Uterus (tissue), 4 donors: ENCODE measurements around the gene CD109. TPM values are rescaled to one million over a fixed set of nuclear protein-coding genes. Genes with fewer than 3 reads are reported as not detected.
"Not testable (repeated sequence)": the region's sequence is repeated elsewhere in the genome, so short reads cannot be mapped to it uniquely, and the experiment has no call there.

ENCODE experiments used
- DNase-seq, 2 donors: peaks; one replicate each; pipeline ENCODE4 v3.0.0-alpha.2; 2019 to 2020
- H3K27ac ChIP-seq, 2 donors: fragments of 200-600 bp; sonication (generic); 1 replicate in 1 of 2; 2 replicates in 1 of 2; pipeline ENCODE4 v1.5.1; 2016 to 2018
- H3K27me3 ChIP-seq, 2 donors: fragments of 200-600 bp; sonication (generic); one replicate each; pipeline ENCODE4 v1.5.1; 2018 to 2019; ENCODE audit warnings: control low read depth in 1 of 2
- H3K36me3 ChIP-seq, 2 donors: fragments of 200-600 bp; sonication (generic); one replicate each; pipeline ENCODE4 v1.5.1; 2019; ENCODE audit warnings: control low read depth in 1 of 2
- H3K4me1 ChIP-seq, 2 donors: fragments of 200-600 bp; sonication (generic); one replicate each; pipeline ENCODE4 v1.5.1; 2018 to 2019; ENCODE audit warnings: control low read depth in 1 of 2
- H3K4me3 ChIP-seq, 2 donors: fragments of 200-600 bp; sonication (generic); 1 replicate in 1 of 2; 2 replicates in 1 of 2; pipeline ENCODE4 v1.5.1; 2018 to 2019; ENCODE audit warnings: mild to moderate bottlenecking in 1 of 2
- H3K9me3 ChIP-seq, 2 donors: fragments of 200-600 bp; sonication (generic); one replicate each; pipeline ENCODE4 v1.5.1; 2019; ENCODE audit warnings: control low read depth in 1 of 2
- CTCF ChIP-seq, 4 experiments: fragments of 200-600 bp in 2 of 4; fragments of 450-650 bp in 2 of 4; sonication (generic) in 2 of 4; IDR thresholded peaks; one replicate each; pipeline ENCODE4 v1.5.1; 2016 to 2019; ENCODE audit warnings: antibody characterized with exemption in 4 of 4, mild to moderate bottlenecking in 2 of 4, moderate library complexity in 1 of 4
- POLR2A ChIP-seq, 2 donors: fragments of 450-650 bp; IDR thresholded peaks; one replicate each; pipeline ENCODE4 v1.6.1; 2016; ENCODE audit warnings: antibody characterized with exemption in 2 of 2, mild to moderate bottlenecking in 1 of 2, moderate library complexity in 1 of 2
- intact Hi-C: fragments of 100-400 bp; cut with DNase I; formaldehyde crosslinking; loops from one replicate; pipeline ENCODE4 v1.15.1; 2023; ENCODE audit warnings: low total_unique reads
- total RNA-seq, 4 donors: library from RNA; depleted of rRNA in 3 of 4; stranded (reverse); fragments of >200 nt in 3 of 4; gene quantifications; one replicate each; pipeline versions ENCODE4 v1.1.0 to v1.2.4, GENCODE V29; 2014 to 2023
- donor health status: DM: yes; HTN: yes; CAD: no.

Gene CD109
- total RNA-seq, 4 donors from 2014 or later, result 26.6 to 59.0 (median 36.8) TPM

- no peak for DNase-seq
- Histone ChIP-seq H3K27me3 (no peaks in the 10 kb centered on the region), H3K9me3 (no peaks in the 10 kb centered on the region), H3K36me3 (no peaks in the 10 kb centered on the region), H3K4me3 (no peak overlapping the region), H3K4me1 (no peaks in the 10 kb centered on the region), H3K27ac (no peak overlapping the region)
- TF ChIP-seq CTCF (IDR thresholded peaks at IDR 0.05) (no peak), POLR2A (IDR thresholded peaks at IDR 0.05) (no peak)
- intact Hi-C loops, result no loop called here
Measured at GRCh38 chr6:73719046-73719445, 23.0 kb downstream of the CD109 start.

GRCh38 chr6:73722318-73723060 lies 26.5 kb downstream of the CD109 start:
- Histone ChIP-seq H3K36me3 (no peaks in the 10 kb centered on the region), H3K4me3 (no peak overlapping the region), H3K4me1 (no peaks in the 10 kb centered on the region), H3K27ac (peak overlapping the region in 1 of 2 donors; percentile 35), H3K9me3 (no peaks in the 10 kb centered on the region), H3K27me3 (no peaks in the 10 kb centered on the region)
- TF ChIP-seq CTCF (IDR thresholded peaks at IDR 0.05) (no peak), POLR2A (IDR thresholded peaks at IDR 0.05) (no peak)
- intact Hi-C loops, result no loop called here
- DNase-seq, result no peak

DNA sequence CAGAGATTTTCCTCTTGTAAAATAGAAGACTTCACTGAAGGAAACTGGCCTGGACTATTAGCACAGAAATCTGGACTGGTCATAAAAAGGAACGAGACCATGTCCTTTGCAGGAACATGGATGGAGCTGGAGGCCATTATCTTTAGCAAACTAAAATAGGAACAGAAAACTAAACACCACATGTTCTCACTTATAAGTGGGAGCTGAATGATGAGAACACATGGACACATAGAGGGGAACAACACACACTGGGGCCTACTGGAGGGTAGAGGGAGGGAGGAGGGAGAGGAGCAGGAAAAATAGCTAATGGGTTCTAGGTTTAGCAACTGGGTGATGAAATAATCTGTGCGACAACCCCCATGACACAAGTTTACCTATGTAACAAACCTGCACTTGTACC lies 27.5 kb downstream of the CD109 start:
- intact Hi-C loops, H3K27ac ChIP-seq: not testable (repeated sequence)

DNA sequence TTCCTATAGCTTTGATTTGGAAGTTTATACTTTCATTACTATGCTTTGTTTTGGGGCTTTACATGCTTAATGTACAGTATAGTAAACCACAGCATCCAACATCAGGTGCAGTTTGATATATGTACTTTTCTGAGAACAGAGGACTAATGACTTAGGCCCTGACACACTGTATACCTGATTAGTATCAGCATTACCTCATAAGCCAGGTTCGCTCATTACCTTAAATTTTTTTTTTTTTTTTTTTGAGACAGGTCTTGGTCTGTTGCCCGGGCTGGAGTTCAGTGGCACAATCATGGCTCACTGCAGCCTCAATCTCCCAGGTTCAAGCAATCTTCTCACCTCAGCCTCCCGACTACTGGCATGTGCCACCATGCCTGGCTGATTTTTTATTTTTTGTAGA lies 28.4 kb downstream of the CD109 start:
- intact Hi-C loops, result no loop called here
- DNase-seq, result no peak
- Histone ChIP-seq H3K27me3 (no peaks in the 10 kb centered on the region), H3K4me1 (no peaks in the 10 kb centered on the region), H3K36me3 (no peaks in the 10 kb centered on the region), H3K4me3 (no peak overlapping the region), H3K27ac (no peak overlapping the region), H3K9me3 (no peaks in the 10 kb centered on the region)
- TF ChIP-seq CTCF (IDR thresholded peaks at IDR 0.05) (no peak), POLR2A (IDR thresholded peaks at IDR 0.05) (no peak)

More for the DNA sequence above, 27.5 kb downstream of the CD109 start:
- not testable (repeated sequence) for DNase-seq, H3K36me3 ChIP-seq, H3K27me3 ChIP-seq, H3K9me3 ChIP-seq, H3K4me1 ChIP-seq, H3K4me3 ChIP-seq

GRCh38 chr6:73725192-73725591 lies 29.2 kb downstream of the CD109 start:
- H3K4me3 ChIP-seq, intact Hi-C loops: not testable (repeated sequence)

DNA sequence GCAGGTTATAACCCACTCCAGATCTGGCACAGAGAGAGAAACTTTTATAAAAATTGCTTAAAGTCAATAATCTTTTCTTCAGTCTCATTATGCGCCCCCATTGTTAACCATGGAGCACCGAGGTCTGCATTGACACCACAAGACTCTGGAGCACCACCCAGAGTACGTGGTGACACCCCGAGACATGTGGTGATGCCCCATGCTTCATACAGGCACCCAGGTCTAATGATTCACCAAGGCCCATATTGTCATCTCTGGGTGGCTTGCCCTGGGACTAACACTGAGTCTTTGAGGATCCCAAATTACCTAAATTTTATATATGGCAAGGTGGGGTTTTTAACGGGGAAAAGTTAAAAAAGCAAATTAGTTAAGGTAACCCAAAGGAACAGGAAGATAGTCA lies 31.1 kb downstream of the CD109 start:
- Histone ChIP-seq H3K27me3 (no peaks in the 10 kb centered on the region), H3K36me3 (no peaks in the 10 kb centered on the region), H3K9me3 (no peaks in the 10 kb centered on the region), H3K4me1 (no peaks in the 10 kb centered on the region), H3K27ac (no peak overlapping the region), H3K4me3 (no peak overlapping the region)
- DNase-seq, result no peak
- TF ChIP-seq CTCF (IDR thresholded peaks at IDR 0.05) (no peak), POLR2A (IDR thresholded peaks at IDR 0.05) (no peak)
- intact Hi-C loops, result no loop called here

More at GRCh38 chr6:73725192-73725591, 29.2 kb downstream of the CD109 start:
- peak overlapping the region in 1 of 2 donors; percentile 30 for H3K27ac ChIP-seq
- not testable (repeated sequence) for H3K27me3 ChIP-seq, H3K4me1 ChIP-seq, DNase-seq, H3K9me3 ChIP-seq, H3K36me3 ChIP-seq
